SK-N-MC (cell line): ENCODE measurements around the gene USP31.

Source experiments
- EZH2 ChIP-seq: fragments of 200-600 bp; sonication (generic); IDR thresholded peaks from one replicate; pipeline ENCODE4 v1.6.1; 2017; ENCODE audit warnings: antibody characterized with exemption
- FOXP2 ChIP-seq: optimal IDR thresholded peaks from 2 replicates; pipeline ENCODE3; 2011; ENCODE audit warnings: mild to moderate bottlenecking, moderate library complexity; ENCODE audit not compliant: insufficient read depth; ENCODE audit errors: extremely low read length, control extremely low read depth
- POLR2AphosphoS5 ChIP-seq: IDR thresholded peaks from 2 replicates; pipeline ENCODE4 v1.6.1; 2012; ENCODE audit warnings: mild to moderate bottlenecking, low read depth, low read length, borderline replicate concordance

- no peak for TF ChIP-seq EZH2
- no peak for TF ChIP-seq POLR2AphosphoS5
- TF ChIP-seq FOXP2: no peak
Measured at GRCh38 chr16:23058576-23058975, 90.7 kb downstream of the USP31 start.
